ACC112 (cell line): ENCODE measurements around the gene AGAP5.
"Not testable (repeated sequence)": the region's sequence is repeated elsewhere in the genome, so short reads cannot be mapped to it uniquely, and the experiment has no call there.

ENCODE experiments used
- H2AFZ ChIP-seq: fragments of 200-600 bp; sonication (generic); one replicate; pipeline ENCODE4 v1.6.0; 2017; ENCODE audit warnings: antibody characterized with exemption, low read length; ENCODE audit not compliant: unreplicated experiment
- H3K27ac ChIP-seq: fragments of 200-600 bp; sonication (generic); 2 replicates; pipeline ENCODE4 v1.5.1; 2014; ENCODE audit warnings: low read depth, mild to moderate bottlenecking, antibody characterized with exemption, low read length, moderate library complexity
- H3K27me3 ChIP-seq: fragments of 200-600 bp; sonication (generic); 2 replicates; pipeline ENCODE4 v1.6.1; 2014; ENCODE audit warnings: mild to moderate bottlenecking, antibody characterized with exemption, low read length, moderate library complexity, mixed read lengths; ENCODE audit not compliant: insufficient read depth
- H3K36me3 ChIP-seq: fragments of 200-600 bp; sonication (generic); 2 replicates; pipeline ENCODE4 v1.6.1; 2016; ENCODE audit warnings: mild to moderate bottlenecking, antibody characterized with exemption, low read length, moderate library complexity, mixed read lengths; ENCODE audit not compliant: insufficient read depth
- H3K4me1 ChIP-seq: fragments of 200-600 bp; sonication (generic); one replicate; pipeline ENCODE4 v1.6.1; 2016; ENCODE audit warnings: low read length, mixed read lengths; ENCODE audit not compliant: insufficient read depth, unreplicated experiment, control insufficient read depth
- H3K4me3 ChIP-seq: fragments of 200-600 bp; sonication (generic); 2 replicates; pipeline ENCODE4 v1.5.1; 2014; ENCODE audit warnings: mild to moderate bottlenecking, low read depth, low read length
- H3K79me2 ChIP-seq: fragments of 200-600 bp; sonication (generic); one replicate; pipeline ENCODE4 v1.6.0; 2016; ENCODE audit warnings: low read length; ENCODE audit not compliant: control insufficient read depth, unreplicated experiment, insufficient read depth

The AGAP5 gene

DNA sequence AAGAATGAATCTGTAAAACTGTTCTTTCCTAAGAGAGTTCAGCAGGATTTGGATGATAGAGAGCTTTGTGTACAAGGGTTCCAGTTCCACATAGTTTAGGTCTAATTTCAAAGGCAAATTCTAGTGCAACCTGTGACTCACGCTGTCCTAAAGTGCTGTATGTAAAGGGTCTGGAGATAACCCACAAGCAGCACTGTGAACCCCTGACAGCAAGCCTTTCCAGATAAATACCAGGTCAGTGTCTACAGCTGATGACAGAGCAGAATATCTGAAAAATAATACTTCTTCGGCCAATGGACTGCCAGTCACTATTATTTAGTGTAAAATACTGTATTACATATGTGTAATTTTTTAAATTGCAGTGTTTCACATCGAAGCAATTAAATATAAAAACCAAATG is 16.0 kb upstream of the AGAP5 start:
- H2AFZ ChIP-seq, H3K27me3 ChIP-seq, H3K4me3 ChIP-seq, H3K27ac ChIP-seq, H3K4me1 ChIP-seq, H3K79me2 ChIP-seq: not testable (repeated sequence)
- peaks cover 14% of the 10 kb centered on the region for H3K36me3 ChIP-seq

DNA sequence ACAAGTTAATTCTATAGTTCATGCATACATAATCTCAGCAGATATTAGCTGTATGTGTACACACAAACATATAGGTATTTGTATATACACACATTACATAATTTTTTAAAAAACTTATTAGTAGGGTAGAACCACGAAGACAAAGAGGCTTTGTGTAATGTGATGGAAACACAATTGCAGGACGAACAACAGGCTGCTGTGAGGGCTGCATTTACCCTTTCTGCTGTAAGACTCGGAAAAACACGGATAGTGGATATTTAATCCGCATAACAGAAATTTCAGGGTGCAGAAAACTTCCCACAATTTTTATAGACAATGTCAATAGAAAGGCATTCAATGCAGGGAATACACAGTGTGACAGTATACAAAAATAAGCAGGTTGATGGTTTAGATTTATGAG is 13.8 kb upstream of the AGAP5 start:
- H3K36me3 ChIP-seq, H3K27ac ChIP-seq, H2AFZ ChIP-seq, H3K4me3 ChIP-seq, H3K27me3 ChIP-seq, H3K4me1 ChIP-seq, H3K79me2 ChIP-seq: not testable (repeated sequence)

DNA sequence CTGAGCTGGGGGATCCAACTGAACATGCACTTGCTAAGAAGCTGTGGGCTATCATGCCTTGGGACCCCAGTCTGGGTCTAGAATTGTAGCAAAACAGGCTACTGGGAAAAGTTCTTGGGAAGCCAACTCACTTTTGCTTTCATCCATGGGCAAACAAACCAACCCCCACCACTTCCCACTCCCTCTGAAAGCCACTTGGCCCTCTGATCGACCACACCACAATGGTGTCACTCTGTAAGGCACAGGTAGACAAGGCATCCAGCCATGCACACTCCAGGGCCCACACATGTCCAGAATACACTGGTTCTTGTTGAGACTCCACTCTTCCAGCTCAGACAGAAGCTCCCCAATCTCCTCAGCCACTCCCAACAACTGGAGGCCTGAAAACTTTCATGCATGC is 10.2 kb upstream of the AGAP5 start:
- not testable (repeated sequence) for H2AFZ ChIP-seq, H3K4me1 ChIP-seq, H3K4me3 ChIP-seq, H3K79me2 ChIP-seq, H3K27me3 ChIP-seq, H3K36me3 ChIP-seq, H3K27ac ChIP-seq

DNA sequence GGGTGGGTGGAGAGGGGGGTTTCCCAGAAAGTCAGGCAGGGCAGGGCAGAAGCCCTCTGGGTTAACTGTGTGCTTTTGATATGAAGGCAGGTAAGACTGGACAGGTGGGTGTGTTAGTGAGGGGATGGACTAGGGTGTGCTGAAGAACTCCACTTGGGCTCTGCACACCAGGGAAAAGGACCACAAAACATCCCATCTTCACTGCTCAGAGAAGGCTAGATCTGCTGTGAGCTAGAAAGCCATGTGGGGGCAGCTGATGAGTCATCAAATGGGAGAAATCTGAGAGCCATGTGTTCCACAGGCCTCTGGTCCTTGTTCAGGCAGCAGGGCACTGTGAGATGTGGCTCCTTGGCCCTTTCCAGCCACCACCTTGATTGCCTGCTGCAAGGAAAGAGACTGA is 9.7 kb upstream of the AGAP5 start:
- not testable (repeated sequence) for H3K27ac ChIP-seq, H3K79me2 ChIP-seq, H3K4me1 ChIP-seq, H2AFZ ChIP-seq, H3K4me3 ChIP-seq, H3K36me3 ChIP-seq, H3K27me3 ChIP-seq

DNA sequence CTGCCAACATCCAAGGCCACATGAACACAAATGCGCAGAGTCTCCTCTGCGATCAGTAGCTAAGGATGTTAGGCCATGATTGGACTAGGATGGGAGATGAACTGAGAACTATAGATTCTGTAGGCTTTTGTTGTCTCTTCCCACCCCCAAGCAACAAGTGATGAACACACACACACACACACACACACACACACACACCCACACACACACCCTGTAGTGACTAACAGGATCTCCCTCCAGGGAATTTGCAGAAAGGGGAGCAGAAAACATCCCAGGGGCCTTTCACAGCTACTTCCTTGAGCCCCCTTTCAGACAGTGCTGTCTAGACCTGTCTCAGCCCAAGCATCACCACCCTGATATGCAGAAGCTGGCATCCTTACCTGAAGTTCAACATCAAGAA is 8.6 kb upstream of the AGAP5 start:
- H3K27me3 ChIP-seq, H3K79me2 ChIP-seq, H3K27ac ChIP-seq, H3K4me1 ChIP-seq, H2AFZ ChIP-seq, H3K36me3 ChIP-seq, H3K4me3 ChIP-seq: not testable (repeated sequence)

DNA sequence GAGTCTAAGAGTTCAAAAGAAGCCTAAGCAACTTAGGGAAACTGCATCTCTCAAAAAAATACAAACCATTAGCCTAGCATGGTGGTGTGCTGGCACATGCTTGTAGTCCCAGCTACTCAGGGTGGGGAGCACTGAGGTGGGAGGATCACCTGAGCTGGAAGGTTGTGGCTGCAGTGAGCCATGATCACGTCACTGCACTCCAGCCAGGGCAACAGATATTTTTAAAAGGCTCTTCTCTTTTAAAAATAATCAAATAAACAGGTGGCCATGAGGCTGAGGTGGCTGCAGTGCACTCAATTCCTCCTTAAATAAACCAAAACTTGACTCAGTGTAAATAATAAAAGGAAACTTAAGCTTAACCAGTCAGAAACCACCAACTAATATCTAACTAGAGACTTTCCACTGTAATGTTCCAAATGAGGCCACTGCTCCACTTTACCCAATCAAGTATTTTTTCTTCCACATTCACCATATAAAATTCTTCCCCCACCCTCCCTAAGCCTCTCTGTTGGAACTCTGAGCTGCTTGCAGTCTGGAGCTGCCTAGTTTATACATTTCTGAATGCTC is 7.7 kb upstream of the AGAP5 start:
- not testable (repeated sequence) for H3K4me1 ChIP-seq, H3K79me2 ChIP-seq, H3K36me3 ChIP-seq, H3K4me3 ChIP-seq, H2AFZ ChIP-seq, H3K27ac ChIP-seq, H3K27me3 ChIP-seq

DNA sequence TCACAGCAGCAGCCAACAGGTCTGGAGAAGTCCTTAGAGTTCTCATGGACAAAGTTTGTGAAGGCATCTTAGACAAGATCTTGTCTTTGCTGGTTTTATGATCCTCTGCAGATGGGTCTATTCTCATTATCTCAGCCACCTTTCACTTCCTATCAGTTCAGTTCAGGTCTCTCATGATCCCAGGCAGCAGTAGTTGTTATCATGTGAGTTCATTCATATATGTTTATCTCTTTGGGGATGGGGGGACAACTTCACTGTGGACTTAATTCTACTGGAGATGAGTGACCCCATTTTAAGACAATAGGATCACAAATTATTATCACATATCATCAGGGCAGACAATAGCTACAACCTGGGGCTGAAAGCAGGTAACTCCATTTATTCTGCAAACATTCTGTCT is 6.0 kb upstream of the AGAP5 start:
- H3K4me1 ChIP-seq, H3K4me3 ChIP-seq, H3K79me2 ChIP-seq, H3K27ac ChIP-seq, H2AFZ ChIP-seq, H3K36me3 ChIP-seq, H3K27me3 ChIP-seq: not testable (repeated sequence)

DNA sequence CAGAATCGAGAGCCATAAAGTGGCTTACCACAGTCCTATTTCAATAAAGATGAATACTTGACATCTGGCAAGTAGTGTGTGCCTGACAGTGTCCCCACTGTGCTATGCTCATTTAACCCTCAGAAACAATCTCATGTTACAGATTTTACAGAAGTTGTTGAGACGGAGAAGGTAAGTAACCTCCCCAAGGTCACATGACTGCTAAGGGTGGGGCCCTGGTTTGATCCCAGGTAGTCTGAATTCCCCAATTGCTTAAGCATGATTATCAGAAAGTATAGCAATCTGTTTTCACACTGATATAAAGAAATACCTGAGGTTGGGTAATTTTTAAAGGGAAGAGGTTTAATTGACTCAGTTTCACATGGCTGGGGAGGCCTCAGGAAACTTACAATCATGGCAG is 910 bp upstream of the AGAP5 start:
- H3K4me3 ChIP-seq, H3K4me1 ChIP-seq, H3K36me3 ChIP-seq, H3K27me3 ChIP-seq, H3K27ac ChIP-seq, H3K79me2 ChIP-seq, H2AFZ ChIP-seq: not testable (repeated sequence)

DNA sequence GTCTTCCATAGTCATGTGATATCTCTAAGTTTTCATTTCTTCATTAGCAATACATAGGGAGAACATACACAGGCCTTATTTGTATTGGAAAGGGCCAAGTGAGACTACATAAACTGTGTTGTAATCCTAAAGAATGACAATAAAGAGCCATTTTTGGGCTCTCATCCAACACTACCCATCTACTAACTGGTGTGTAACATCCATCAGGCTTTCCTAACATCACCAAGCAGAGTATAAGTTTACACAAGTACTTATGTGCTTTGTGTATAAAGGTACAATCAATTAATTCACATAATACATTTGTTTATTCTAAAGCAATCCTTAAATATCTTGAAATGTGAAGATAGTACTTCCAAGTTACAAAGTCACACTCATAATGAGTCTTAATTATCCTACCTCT is 2.6 kb downstream of the AGAP5 start:
- H3K4me3 ChIP-seq, H3K79me2 ChIP-seq, H3K27me3 ChIP-seq, H3K4me1 ChIP-seq, H2AFZ ChIP-seq, H3K36me3 ChIP-seq, H3K27ac ChIP-seq: not testable (repeated sequence)

DNA sequence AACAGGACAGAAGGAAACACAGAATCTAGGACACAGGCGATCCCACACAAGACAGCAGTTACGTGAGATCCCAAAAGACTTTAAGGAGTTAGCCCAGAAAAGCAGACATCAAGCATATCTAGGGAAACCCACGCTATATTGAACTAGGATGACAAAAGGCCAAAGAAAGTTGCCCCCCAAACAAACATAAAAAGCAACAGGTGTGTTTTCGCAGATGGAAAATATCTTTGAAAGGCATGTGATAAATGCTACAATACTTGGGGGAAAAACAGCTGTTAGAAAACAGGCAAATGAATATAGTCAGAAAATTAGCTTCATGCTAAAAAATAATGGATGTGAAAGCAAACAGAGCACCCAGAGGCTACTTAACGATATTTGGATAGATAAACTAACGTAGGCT is 7.2 kb downstream of the AGAP5 start:
- not testable (repeated sequence) for H2AFZ ChIP-seq, H3K4me1 ChIP-seq, H3K36me3 ChIP-seq, H3K4me3 ChIP-seq, H3K27ac ChIP-seq, H3K79me2 ChIP-seq, H3K27me3 ChIP-seq

DNA sequence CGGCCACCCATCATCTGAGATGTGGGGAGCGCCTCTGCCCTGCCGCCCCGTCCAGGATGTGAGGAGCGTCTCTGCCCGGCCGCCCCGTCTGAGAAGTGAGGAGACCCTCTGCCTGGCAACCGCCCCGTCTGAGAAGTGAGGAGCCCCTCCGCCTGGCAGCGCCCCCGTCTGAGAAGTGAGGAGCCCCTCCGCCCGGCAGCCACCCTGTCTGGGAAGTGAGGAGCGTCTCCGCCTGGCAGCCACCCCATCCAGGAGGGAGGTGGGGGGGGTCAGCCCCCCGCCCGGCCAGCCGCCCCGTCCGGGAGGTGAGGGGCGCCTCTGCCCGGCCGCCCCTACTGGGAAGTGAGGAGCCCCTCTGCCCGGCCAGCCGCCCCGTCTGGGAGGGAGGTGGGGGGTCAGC is 8.3 kb downstream of the AGAP5 start:
- not testable (repeated sequence) for H3K4me3 ChIP-seq, H3K36me3 ChIP-seq, H3K27ac ChIP-seq, H3K4me1 ChIP-seq, H3K27me3 ChIP-seq, H3K79me2 ChIP-seq, H2AFZ ChIP-seq

DNA sequence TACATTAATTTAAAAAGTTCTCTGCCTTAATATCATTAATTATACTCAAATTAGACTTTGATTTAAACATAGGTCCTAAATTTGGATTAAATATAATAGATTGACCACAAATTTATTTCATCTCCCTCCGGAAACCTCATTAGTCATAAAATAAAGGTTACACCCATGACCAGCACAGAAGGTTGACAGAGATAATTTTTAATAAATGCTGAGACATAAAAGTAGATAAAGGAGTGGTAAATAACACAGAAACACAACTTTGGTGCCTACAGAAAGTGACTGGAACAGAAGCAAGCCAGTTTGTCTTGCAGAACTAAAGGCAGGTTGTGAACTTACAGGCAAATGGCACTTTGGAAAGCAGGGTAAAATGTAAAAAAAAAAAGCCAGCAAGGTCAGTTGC is 10.3 kb downstream of the AGAP5 start:
- H3K27ac ChIP-seq, H3K4me3 ChIP-seq, H3K4me1 ChIP-seq, H3K79me2 ChIP-seq, H3K36me3 ChIP-seq, H2AFZ ChIP-seq, H3K27me3 ChIP-seq: not testable (repeated sequence)
